ENCODE measurements around the gene SMARCA2. TPM values are rescaled to one million over a fixed set of nuclear protein-coding genes. Genes with fewer than 3 reads are reported as not detected.

Gene SMARCA2
- total and polyA plus RNA-seq, 10 of the 15 experiments (the other 5 are each of a cell fraction or from before 2014, with no cell fraction given), result 100 to 392 (median 204) TPM

DNA sequence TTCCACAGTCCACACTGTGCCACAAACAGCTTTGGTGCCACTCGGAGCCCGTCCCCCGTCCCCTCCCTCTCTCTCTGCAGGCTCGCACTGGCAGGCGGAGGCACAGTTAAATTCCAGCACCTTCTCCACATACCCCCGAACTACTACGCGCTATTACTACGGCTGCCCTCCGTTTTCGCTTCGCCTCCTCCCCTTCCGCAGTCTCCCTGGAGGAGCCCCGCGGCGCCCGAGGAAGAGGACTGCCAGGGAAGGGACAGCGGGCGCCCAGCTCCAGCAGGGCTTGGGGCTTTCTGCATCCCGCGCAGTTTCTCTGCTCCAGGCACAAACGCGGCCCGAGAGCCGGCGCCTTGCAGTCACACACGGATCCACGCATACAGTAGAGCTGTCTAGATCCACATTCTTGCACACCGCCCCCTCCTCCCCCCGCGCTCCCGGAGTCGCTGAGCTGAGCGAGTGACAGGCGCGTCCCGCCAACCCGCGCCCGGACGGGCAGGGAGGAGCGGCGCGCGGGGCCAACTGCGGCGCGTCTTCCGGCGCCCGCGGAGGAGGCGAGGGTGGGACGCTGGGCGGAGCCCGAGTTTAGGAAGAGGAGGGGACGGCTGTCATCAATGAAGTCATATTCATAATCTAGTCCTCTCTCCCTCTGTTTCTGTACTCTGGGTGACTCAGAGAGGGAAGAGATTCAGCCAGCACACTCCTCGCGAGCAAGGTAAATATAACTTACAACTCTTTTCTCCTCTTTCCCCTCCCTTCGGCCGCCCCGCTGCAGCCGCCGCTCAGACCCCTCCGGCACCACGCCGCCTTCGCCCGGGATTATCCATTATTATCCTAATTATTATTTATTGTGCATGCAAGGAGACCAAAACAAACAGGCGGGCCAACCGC, at the start of gene SMARCA2 (continued):
- no peak for TF ChIP-seq EZH2 (IDR thresholded peaks at IDR 0.05; ENCODE audit: borderline replicate concordance, control insufficient read depth, low read depth, low read length)
- 0 out of 2 replicates have a peak, but pooled peaks have one; percentile 22 for TF ChIP-seq ZNF207 (IDR thresholded peaks at IDR 0.05; ENCODE audit: borderline replicate concordance)
- TF ChIP-seq, protein P1, sequence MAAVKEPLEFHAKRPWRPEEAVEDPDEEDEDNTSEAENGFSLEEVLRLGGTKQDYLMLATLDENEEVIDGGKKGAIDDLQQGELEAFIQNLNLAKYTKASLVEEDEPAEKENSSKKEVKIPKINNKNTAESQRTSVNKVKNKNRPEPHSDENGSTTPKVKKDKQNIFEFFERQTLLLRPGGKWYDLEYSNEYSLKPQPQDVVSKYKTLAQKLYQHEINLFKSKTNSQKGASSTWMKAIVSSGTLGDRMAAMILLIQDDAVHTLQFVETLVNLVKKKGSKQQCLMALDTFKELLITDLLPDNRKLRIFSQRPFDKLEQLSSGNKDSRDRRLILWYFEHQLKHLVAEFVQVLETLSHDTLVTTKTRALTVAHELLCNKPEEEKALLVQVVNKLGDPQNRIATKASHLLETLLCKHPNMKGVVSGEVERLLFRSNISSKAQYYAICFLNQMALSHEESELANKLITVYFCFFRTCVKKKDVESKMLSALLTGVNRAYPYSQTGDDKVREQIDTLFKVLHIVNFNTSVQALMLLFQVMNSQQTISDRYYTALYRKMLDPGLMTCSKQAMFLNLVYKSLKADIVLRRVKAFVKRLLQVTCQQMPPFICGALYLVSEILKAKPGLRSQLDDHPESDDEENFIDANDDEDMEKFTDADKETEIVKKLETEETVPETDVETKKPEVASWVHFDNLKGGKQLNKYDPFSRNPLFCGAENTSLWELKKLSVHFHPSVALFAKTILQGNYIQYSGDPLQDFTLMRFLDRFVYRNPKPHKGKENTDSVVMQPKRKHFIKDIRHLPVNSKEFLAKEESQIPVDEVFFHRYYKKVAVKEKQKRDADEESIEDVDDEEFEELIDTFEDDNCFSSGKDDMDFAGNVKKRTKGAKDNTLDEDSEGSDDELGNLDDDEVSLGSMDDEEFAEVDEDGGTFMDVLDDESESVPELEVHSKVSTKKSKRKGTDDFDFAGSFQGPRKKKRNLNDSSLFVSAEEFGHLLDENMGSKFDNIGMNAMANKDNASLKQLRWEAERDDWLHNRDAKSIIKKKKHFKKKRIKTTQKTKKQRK (IDR thresholded peaks at IDR 0.05; ENCODE audit: low read depth, low read length), result peak; percentile 74
- TF ChIP-seq NBN (IDR thresholded peaks at IDR 0.05), result no peak; the same call in 1 of the 2 replicates
- peak; percentile 61; the same call in 1 of the 2 replicates for TF ChIP-seq ASH2L (IDR thresholded peaks at IDR 0.05; ENCODE audit: borderline replicate concordance, low read depth)
- TF ChIP-seq SREBF1 (IDR thresholded peaks at IDR 0.05; ENCODE audit: low read length), result no peak
- no peak for TF ChIP-seq SRF (IDR thresholded peaks at IDR 0.05; ENCODE audit: low read depth in 2 of 2, low read length in 2 of 2)
- TF ChIP-seq RCOR1 (conservative IDR thresholded peaks at IDR 0.05; ENCODE audit: low read depth, low read length), result no peak
- TF ChIP-seq GATAD2B (conservative IDR thresholded peaks at IDR 0.05; ENCODE audit: low read depth), result peak; percentile 71; the same call in 1 of the 2 replicates
- TF ChIP-seq POU2F2 (IDR thresholded peaks at IDR 0.05; ENCODE audit: borderline replicate concordance, low read depth, low read length), result peak; percentile 91; the same call in 2 of the 3 replicates
- no peak for TF ChIP-seq RB1 (IDR thresholded peaks at IDR 0.05; ENCODE audit: borderline replicate concordance)
- TF ChIP-seq MXI1 (IDR thresholded peaks at IDR 0.05; ENCODE audit: low read depth, low read length), result peak; percentile 77; the same call in 1 of the 2 replicates
- TF ChIP-seq, protein P2, sequence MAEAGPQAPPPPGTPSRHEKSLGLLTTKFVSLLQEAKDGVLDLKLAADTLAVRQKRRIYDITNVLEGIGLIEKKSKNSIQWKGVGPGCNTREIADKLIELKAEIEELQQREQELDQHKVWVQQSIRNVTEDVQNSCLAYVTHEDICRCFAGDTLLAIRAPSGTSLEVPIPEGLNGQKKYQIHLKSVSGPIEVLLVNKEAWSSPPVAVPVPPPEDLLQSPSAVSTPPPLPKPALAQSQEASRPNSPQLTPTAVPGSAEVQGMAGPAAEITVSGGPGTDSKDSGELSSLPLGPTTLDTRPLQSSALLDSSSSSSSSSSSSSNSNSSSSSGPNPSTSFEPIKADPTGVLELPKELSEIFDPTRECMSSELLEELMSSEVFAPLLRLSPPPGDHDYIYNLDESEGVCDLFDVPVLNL (IDR thresholded peaks at IDR 0.05; ENCODE audit: low read depth, low read length), result peak; percentile 61; the same call in 1 of the 2 replicates
- TF ChIP-seq NR2C2 (IDR thresholded peaks at IDR 0.05; ENCODE audit: borderline replicate concordance, control insufficient read depth, insufficient read length, low read depth), result no peak
- no peak for TF ChIP-seq SMAD1 (IDR thresholded peaks at IDR 0.05; ENCODE audit: low read depth, partially characterized antibody)
- peak; percentile 70 for TF ChIP-seq JUNB (IDR thresholded peaks at IDR 0.05)
- TF ChIP-seq ZNF217 (IDR thresholded peaks at IDR 0.05), result no peak
- peak; percentile 47 for TF ChIP-seq FOS (IDR thresholded peaks at IDR 0.05; ENCODE audit: borderline replicate concordance, extremely low read depth, insufficient read length)
- peak; percentile 77 for TF ChIP-seq ATF7 (IDR thresholded peaks at IDR 0.05; ENCODE audit: low read depth)
- peak; percentile 63 for TF ChIP-seq IKZF1 (conservative IDR thresholded peaks at IDR 0.05)
- no peak for TF ChIP-seq HDAC6 (IDR thresholded peaks at IDR 0.05; ENCODE audit: unreplicated experiment)

Measured in GM12878 (cell line).